ENCODE data around the gene CARS1. TPM values are rescaled to one million over a fixed set of nuclear protein-coding genes. Genes with fewer than 3 reads are reported as not detected.
A peak's percentile ranks its signal among the peaks of the same experiment; 100 is the strongest.

The CARS1 gene
- total RNA-seq, 1 donor from 2014 or later = 47.6 TPM

- no peak for TF ChIP-seq CTCF (IDR thresholded peaks at IDR 0.05; ENCODE audit: unreplicated experiment)
- Mint-ChIP-seq H3K9me3 (ENCODE audit: unreplicated experiment) (no peaks in the 10 kb centered on the region), H3K4me3 (ENCODE audit: unreplicated experiment) (no peak overlapping the region), H3K27ac (ENCODE audit: unreplicated experiment) (no peak overlapping the region), H3K27me3 (ENCODE audit: unreplicated experiment) (peaks cover 1% of the 10 kb centered on the region), H3K4me1 (ENCODE audit: unreplicated experiment) (peaks cover 2% of the 10 kb centered on the region), H3K36me3 (ENCODE audit: low read depth, unreplicated experiment) (peaks cover 15% of the 10 kb centered on the region)
- DNase-seq (ENCODE audit: low spot score) = no peak
These were observed 76.9 kb downstream of the CARS1 start for GRCh38 chr11:2980168-2980840.

- no peak for TF ChIP-seq CTCF (IDR thresholded peaks at IDR 0.05; ENCODE audit: unreplicated experiment)
- H3K36me3 Mint-ChIP-seq (ENCODE audit: low read depth, unreplicated experiment) = peaks cover 29% of the 10 kb centered on the region
- H3K27ac Mint-ChIP-seq (ENCODE audit: unreplicated experiment) = no peak overlapping the region
- no peaks in the 10 kb centered on the region for H3K9me3 Mint-ChIP-seq (ENCODE audit: unreplicated experiment)
- peaks cover 2% of the 10 kb centered on the region for H3K4me1 Mint-ChIP-seq (ENCODE audit: unreplicated experiment)
- H3K27me3 Mint-ChIP-seq (ENCODE audit: unreplicated experiment) = peaks cover 3% of the 10 kb centered on the region
- no peak for DNase-seq (ENCODE audit: low spot score)
- H3K4me3 Mint-ChIP-seq (ENCODE audit: unreplicated experiment) = no peak overlapping the region
These were observed 80.1 kb downstream of the CARS1 start for GRCh38 chr11:2977113-2977512.

- Mint-ChIP-seq H3K4me1 (ENCODE audit: unreplicated experiment) (no peaks in the 10 kb centered on the region), H3K36me3 (ENCODE audit: low read depth, unreplicated experiment) (peaks cover 34% of the 10 kb centered on the region), H3K9me3 (ENCODE audit: unreplicated experiment) (no peaks in the 10 kb centered on the region), H3K27ac (ENCODE audit: unreplicated experiment) (no peak overlapping the region), H3K27me3 (ENCODE audit: unreplicated experiment) (peaks cover 3% of the 10 kb centered on the region), H3K4me3 (ENCODE audit: unreplicated experiment) (peak overlapping the region; percentile 34)
- DNase-seq (ENCODE audit: low spot score) = no peak
- no peak for TF ChIP-seq CTCF (IDR thresholded peaks at IDR 0.05; ENCODE audit: unreplicated experiment)
These were observed 80.7 kb downstream of the CARS1 start for GRCh38 chr11:2976294-2977063.

GRCh38 chr11:2975594-2975993, 81.6 kb downstream of the CARS1 start:
- DNase-seq (ENCODE audit: low spot score) = no peak
- Mint-ChIP-seq H3K9me3 (ENCODE audit: unreplicated experiment) (no peaks in the 10 kb centered on the region), H3K27me3 (ENCODE audit: unreplicated experiment) (peaks cover 3% of the 10 kb centered on the region), H3K27ac (ENCODE audit: unreplicated experiment) (no peak overlapping the region), H3K4me3 (ENCODE audit: unreplicated experiment) (no peak overlapping the region), H3K36me3 (ENCODE audit: low read depth, unreplicated experiment) (peaks cover 40% of the 10 kb centered on the region), H3K4me1 (ENCODE audit: unreplicated experiment) (no peaks in the 10 kb centered on the region)
- no peak for TF ChIP-seq CTCF (IDR thresholded peaks at IDR 0.05; ENCODE audit: unreplicated experiment)

- no peak for TF ChIP-seq CTCF (IDR thresholded peaks at IDR 0.05; ENCODE audit: unreplicated experiment)
- Mint-ChIP-seq H3K36me3 (ENCODE audit: low read depth, unreplicated experiment) (peaks cover 47% of the 10 kb centered on the region), H3K9me3 (ENCODE audit: unreplicated experiment) (no peaks in the 10 kb centered on the region), H3K27me3 (ENCODE audit: unreplicated experiment) (peaks cover 4% of the 10 kb centered on the region), H3K4me1 (ENCODE audit: unreplicated experiment) (no peaks in the 10 kb centered on the region), H3K4me3 (ENCODE audit: unreplicated experiment) (no peak overlapping the region), H3K27ac (ENCODE audit: unreplicated experiment) (peak overlapping the region; percentile 64)
- DNase-seq (ENCODE audit: low spot score) = no peak
These were observed 83.0 kb downstream of the CARS1 start for GRCh38 chr11:2974272-2974671.
